ENCODE data around the gene SYT6.

The SYT6 gene

DNA sequence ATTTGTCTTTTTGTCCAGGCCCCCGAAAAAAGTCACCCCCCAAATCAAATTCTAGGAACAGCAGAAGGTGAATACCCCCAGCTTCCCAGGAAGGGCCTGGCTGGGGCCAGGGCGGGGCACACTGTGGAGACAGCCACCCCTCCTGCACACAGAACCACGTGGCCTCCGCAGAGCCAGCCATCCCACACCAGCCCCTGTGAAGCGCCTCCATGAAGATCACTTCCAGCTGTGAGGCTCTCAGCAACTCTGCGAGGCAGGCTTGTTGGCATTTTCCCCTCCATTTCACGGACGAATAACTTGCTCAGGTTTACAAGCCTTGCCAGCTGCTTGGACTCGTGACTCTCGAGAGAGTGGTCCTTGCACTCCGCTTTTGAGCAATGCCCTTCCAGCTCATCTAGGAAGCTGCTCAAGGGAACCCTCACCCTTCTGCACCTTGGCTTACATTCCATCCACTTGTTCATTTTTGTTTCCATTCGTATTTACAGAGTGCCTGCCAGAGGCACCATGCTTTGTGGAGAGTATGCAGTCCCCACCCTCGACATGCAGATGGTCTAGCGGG lies 48.2 kb downstream of the SYT6 start:
- Histone ChIP-seq H3K4me3 (ENCODE audit: low read depth, low read length) (no peak overlapping the region), H3K27me3 (ENCODE audit: insufficient read depth, low read length) (peaks cover 90% of the 10 kb centered on the region), H3K4me1 (ENCODE audit: control insufficient read depth, insufficient read depth, low read length, unreplicated experiment) (no peaks in the 10 kb centered on the region), H3K27ac (ENCODE audit: low read depth, low read length) (no peak overlapping the region), H3K36me3 (ENCODE audit: insufficient read depth, low read length) (no peaks in the 10 kb centered on the region), H2AFZ (ENCODE audit: low read length, unreplicated experiment) (no peak overlapping the region), H3K79me2 (ENCODE audit: control insufficient read depth, insufficient read depth, low read length, unreplicated experiment) (no peaks in the 10 kb centered on the region)

DNA sequence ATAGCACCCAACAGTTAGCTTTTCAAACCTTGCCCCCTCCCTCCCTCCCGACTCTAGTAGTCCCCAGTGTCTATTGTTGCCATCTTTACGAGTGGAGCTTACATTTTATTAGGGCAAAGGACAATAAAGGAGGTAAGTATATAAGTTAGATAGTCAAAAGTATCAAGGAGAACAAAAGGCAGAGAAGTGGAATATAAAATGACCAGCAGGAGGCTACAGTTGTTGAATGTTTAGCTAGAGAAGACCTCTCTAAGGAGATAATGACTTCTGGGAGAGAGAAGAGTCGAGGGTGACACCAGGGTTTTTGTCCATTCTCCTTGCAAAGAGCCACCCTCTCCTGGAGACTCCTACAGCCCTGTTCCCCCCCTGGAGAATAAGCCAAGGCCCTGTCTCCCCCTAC lies 48.7 kb downstream of the SYT6 start:
- Histone ChIP-seq H3K27ac (ENCODE audit: low read depth, low read length) (no peak overlapping the region), H3K27me3 (ENCODE audit: insufficient read depth, low read length) (peaks cover 90% of the 10 kb centered on the region), H3K4me1 (ENCODE audit: control insufficient read depth, insufficient read depth, low read length, unreplicated experiment) (no peaks in the 10 kb centered on the region), H3K4me3 (ENCODE audit: low read depth, low read length) (no peak overlapping the region), H2AFZ (ENCODE audit: low read length, unreplicated experiment) (no peak overlapping the region), H3K36me3 (ENCODE audit: insufficient read depth, low read length) (no peaks in the 10 kb centered on the region), H3K79me2 (ENCODE audit: control insufficient read depth, insufficient read depth, low read length, unreplicated experiment) (no peaks in the 10 kb centered on the region)

DNA sequence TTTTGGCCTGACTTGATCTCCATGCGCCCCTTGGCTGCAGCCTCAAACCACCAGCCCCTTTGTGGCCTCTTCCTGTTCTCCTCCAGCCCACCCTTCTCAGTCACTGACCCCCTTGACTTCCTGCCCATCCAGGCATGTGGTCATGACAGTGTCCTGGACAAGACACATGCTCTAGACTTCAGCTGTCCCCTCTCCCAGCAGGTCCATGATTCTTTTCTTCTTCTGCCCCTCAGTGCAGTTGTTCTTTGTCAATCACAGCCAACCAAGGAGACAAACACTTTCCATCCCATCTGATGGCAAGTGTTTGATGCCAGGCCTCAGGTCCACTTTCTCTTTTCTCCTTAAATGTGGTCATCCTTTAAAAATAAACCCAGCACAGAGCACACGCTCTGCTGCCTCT lies 49.7 kb downstream of the SYT6 start:
- no peak overlapping the region for H2AFZ ChIP-seq (ENCODE audit: low read length, unreplicated experiment)
- H3K27me3 ChIP-seq (ENCODE audit: insufficient read depth, low read length): peaks cover 88% of the 10 kb centered on the region
- no peak overlapping the region for H3K4me3 ChIP-seq (ENCODE audit: low read depth, low read length)
- H3K27ac ChIP-seq (ENCODE audit: low read depth, low read length): no peak overlapping the region
- no peaks in the 10 kb centered on the region for H3K4me1 ChIP-seq (ENCODE audit: control insufficient read depth, insufficient read depth, low read length, unreplicated experiment)
- H3K36me3 ChIP-seq (ENCODE audit: insufficient read depth, low read length): no peaks in the 10 kb centered on the region
- no peaks in the 10 kb centered on the region for H3K79me2 ChIP-seq (ENCODE audit: control insufficient read depth, insufficient read depth, low read length, unreplicated experiment)

DNA sequence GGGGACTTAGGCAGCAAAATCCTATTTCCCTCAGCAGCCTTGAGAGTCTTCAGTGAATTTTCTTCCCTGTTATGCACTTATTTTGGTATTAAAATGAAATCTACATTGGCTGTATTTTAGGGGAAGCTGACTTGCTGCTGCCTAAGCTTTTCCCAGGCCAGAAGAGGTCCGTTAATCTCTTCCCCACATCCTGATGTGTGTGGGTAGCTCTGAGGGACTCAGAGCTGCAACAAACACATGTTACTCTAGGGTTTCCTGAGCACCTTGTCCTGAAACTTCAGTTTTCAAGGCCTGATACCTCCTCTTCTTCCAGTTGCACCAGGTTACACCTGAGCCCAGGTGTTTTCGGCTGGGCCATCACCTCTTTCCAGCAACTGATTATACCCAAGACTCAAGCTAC lies 51.5 kb downstream of the SYT6 start:
- Histone ChIP-seq H2AFZ (ENCODE audit: low read length, unreplicated experiment) (no peak overlapping the region), H3K4me1 (ENCODE audit: control insufficient read depth, insufficient read depth, low read length, unreplicated experiment) (no peaks in the 10 kb centered on the region), H3K27ac (ENCODE audit: low read depth, low read length) (no peak overlapping the region), H3K4me3 (ENCODE audit: low read depth, low read length) (no peak overlapping the region), H3K36me3 (ENCODE audit: insufficient read depth, low read length) (no peaks in the 10 kb centered on the region), H3K79me2 (ENCODE audit: control insufficient read depth, insufficient read depth, low read length, unreplicated experiment) (no peaks in the 10 kb centered on the region), H3K27me3 (ENCODE audit: insufficient read depth, low read length) (peaks cover 92% of the 10 kb centered on the region)

DNA sequence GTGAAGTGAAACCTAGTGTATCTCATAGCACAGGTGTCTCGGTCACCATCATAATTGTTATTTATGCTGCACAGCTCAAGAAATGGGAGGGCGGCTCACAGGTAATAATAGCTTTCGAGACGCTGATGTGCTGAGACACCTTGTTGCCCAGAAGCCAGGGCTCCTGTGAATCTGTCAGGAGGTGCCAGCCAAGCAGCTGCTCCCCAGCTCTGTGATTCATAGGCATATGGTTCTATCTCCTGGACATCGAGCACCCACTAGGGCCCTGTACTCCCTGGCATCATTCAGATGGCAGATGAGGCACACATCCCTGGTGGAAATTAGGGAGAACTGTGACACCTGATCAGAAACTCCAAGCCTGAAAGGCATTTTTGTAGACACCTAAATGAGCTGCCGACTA lies 53.5 kb downstream of the SYT6 start:
- no peak overlapping the region for H2AFZ ChIP-seq (ENCODE audit: low read length, unreplicated experiment)
- H3K4me3 ChIP-seq (ENCODE audit: low read depth, low read length): no peak overlapping the region
- H3K27me3 ChIP-seq (ENCODE audit: insufficient read depth, low read length): peaks cover 87% of the 10 kb centered on the region
- no peaks in the 10 kb centered on the region for H3K79me2 ChIP-seq (ENCODE audit: control insufficient read depth, insufficient read depth, low read length, unreplicated experiment)
- no peaks in the 10 kb centered on the region for H3K36me3 ChIP-seq (ENCODE audit: insufficient read depth, low read length)
- no peaks in the 10 kb centered on the region for H3K4me1 ChIP-seq (ENCODE audit: control insufficient read depth, insufficient read depth, low read length, unreplicated experiment)
- H3K27ac ChIP-seq (ENCODE audit: low read depth, low read length): no peak overlapping the region

DNA sequence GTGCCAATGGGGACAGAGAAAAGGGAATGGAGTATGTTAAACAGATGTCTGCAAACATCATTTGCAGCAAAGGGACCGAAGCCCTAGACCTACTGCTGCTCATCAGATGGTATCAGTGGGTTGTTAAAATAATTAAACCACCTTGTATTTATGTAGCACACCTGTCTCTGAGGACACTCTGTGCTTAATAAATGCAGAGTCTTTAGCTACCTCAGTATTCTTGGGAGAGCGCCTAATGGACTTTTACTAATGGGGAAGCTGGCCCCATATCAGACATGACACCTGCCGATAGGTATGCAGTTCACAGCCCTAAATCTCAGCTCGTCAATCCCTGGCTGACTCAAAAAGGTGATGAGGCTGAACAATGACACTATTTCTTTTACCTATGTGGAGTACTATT lies 54.4 kb downstream of the SYT6 start:
- Histone ChIP-seq H3K27me3 (ENCODE audit: insufficient read depth, low read length) (peaks cover 88% of the 10 kb centered on the region), H3K4me1 (ENCODE audit: control insufficient read depth, insufficient read depth, low read length, unreplicated experiment) (no peaks in the 10 kb centered on the region), H3K36me3 (ENCODE audit: insufficient read depth, low read length) (no peaks in the 10 kb centered on the region), H3K27ac (ENCODE audit: low read depth, low read length) (no peak overlapping the region), H3K4me3 (ENCODE audit: low read depth, low read length) (no peak overlapping the region), H2AFZ (ENCODE audit: low read length, unreplicated experiment) (no peak overlapping the region), H3K79me2 (ENCODE audit: control insufficient read depth, insufficient read depth, low read length, unreplicated experiment) (no peaks in the 10 kb centered on the region)

DNA sequence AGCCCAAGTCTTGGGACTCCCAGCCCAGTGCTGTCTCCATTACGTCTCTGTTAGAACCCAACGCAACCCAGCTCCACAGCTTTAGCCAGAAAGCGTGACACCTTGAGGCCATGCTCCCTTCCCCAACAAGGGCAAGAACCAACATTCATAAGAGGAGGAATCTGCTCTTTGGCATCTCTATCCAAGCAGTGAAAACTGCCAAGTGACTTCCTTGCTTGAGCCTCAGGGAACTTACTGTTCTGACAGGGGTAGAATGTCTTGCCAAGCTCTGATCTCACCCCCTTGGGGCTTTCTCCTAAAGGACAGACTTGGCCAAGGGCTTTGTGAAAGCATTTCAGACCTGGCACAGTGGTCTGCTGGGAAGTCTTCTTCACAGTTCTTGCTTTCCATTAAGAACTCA lies 56.6 kb downstream of the SYT6 start:
- no peak overlapping the region for H2AFZ ChIP-seq (ENCODE audit: low read length, unreplicated experiment)
- no peak overlapping the region for H3K4me3 ChIP-seq (ENCODE audit: low read depth, low read length)
- no peaks in the 10 kb centered on the region for H3K79me2 ChIP-seq (ENCODE audit: control insufficient read depth, insufficient read depth, low read length, unreplicated experiment)
- H3K27ac ChIP-seq (ENCODE audit: low read depth, low read length): no peak overlapping the region
- H3K36me3 ChIP-seq (ENCODE audit: insufficient read depth, low read length): no peaks in the 10 kb centered on the region
- H3K4me1 ChIP-seq (ENCODE audit: control insufficient read depth, insufficient read depth, low read length, unreplicated experiment): no peaks in the 10 kb centered on the region
- H3K27me3 ChIP-seq (ENCODE audit: insufficient read depth, low read length): peaks cover 86% of the 10 kb centered on the region

DNA sequence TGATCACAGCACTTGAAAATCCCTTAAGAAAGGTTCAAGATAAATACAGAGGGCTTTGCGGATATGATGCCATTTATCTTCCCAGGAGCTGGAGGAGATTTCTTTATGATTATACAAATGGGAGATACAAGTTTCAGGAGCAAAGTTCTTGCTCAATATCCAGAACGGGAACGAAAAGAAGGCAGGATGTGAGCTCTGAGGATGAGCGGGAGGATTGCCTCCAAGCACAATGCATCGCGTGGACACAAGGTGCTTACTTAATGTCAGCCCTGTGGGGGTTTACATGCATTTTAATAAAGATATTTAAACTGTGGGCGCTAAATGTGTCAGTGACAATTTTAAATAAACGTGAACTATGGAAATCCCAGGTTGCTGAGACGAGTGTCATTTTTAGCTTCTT lies 59.0 kb downstream of the SYT6 start:
- H3K36me3 ChIP-seq (ENCODE audit: insufficient read depth, low read length): no peaks in the 10 kb centered on the region
- H3K27ac ChIP-seq (ENCODE audit: low read depth, low read length): no peak overlapping the region
- no peaks in the 10 kb centered on the region for H3K79me2 ChIP-seq (ENCODE audit: control insufficient read depth, insufficient read depth, low read length, unreplicated experiment)
- no peak overlapping the region for H3K4me3 ChIP-seq (ENCODE audit: low read depth, low read length)
- no peaks in the 10 kb centered on the region for H3K4me1 ChIP-seq (ENCODE audit: control insufficient read depth, insufficient read depth, low read length, unreplicated experiment)
- H2AFZ ChIP-seq (ENCODE audit: low read length, unreplicated experiment): no peak overlapping the region
- H3K27me3 ChIP-seq (ENCODE audit: insufficient read depth, low read length): peaks cover 89% of the 10 kb centered on the region

DNA sequence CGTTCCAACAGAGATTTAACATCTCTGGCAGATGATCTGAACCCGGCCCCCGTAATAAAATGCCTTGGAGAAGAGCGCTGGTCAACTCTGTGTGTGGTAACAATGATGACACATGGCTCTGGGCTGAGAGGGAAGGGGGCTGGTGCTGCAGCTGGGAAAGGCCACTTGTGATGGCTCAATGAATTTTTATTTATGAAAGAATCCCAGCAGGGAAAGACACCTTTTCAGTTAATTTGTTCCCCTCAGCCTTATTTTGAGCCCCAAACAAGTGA lies 59.4 kb downstream of the SYT6 start:
- Histone ChIP-seq H3K79me2 (ENCODE audit: control insufficient read depth, insufficient read depth, low read length, unreplicated experiment) (no peaks in the 10 kb centered on the region), H3K27me3 (ENCODE audit: insufficient read depth, low read length) (peaks cover 89% of the 10 kb centered on the region), H3K4me1 (ENCODE audit: control insufficient read depth, insufficient read depth, low read length, unreplicated experiment) (no peaks in the 10 kb centered on the region), H3K27ac (ENCODE audit: low read depth, low read length) (no peak overlapping the region), H3K4me3 (ENCODE audit: low read depth, low read length) (no peak overlapping the region), H3K36me3 (ENCODE audit: insufficient read depth, low read length) (no peaks in the 10 kb centered on the region), H2AFZ (ENCODE audit: low read length, unreplicated experiment) (no peak overlapping the region)

DNA sequence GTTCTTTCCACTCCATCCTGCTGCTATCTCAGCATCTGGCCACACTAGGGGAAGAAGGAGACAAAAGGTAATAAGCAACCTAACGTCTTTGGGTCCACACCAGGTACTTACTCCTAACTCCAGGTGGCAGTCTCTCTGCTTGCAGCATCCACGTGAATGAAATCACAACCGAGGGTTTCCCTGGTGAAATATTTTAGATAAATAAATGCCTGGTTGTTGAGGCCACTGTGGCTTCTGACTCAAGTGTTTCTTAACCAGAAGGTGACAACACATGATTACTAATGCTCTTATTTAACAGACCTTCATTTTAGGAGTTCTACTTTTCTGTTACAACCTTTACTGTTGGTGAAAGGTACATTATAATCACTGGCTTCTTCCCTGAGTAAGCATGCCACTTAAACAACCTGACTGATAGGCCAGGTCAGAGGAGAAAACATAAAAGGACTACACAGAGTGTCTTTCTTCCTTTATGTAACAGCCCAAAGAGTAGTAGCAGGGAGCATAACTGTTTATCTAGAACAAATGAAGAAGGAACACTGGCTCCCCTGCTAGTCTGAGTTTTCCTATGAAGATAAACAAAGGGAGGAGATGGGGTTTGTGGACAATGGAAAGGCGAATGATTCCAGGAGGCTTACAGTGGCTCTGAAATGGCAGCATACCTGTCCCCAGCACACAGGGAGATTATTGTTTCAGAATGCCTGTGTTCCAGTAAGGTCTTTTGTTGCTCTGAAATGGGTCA lies 59.9 kb downstream of the SYT6 start:
- H3K27me3 ChIP-seq (ENCODE audit: insufficient read depth, low read length): peaks cover 89% of the 10 kb centered on the region
- no peak overlapping the region for H3K4me3 ChIP-seq (ENCODE audit: low read depth, low read length)
- no peak overlapping the region for H3K27ac ChIP-seq (ENCODE audit: low read depth, low read length)
- no peaks in the 10 kb centered on the region for H3K36me3 ChIP-seq (ENCODE audit: insufficient read depth, low read length)
- H3K79me2 ChIP-seq (ENCODE audit: control insufficient read depth, insufficient read depth, low read length, unreplicated experiment): no peaks in the 10 kb centered on the region
- no peak overlapping the region for H2AFZ ChIP-seq (ENCODE audit: low read length, unreplicated experiment)
- H3K4me1 ChIP-seq (ENCODE audit: control insufficient read depth, insufficient read depth, low read length, unreplicated experiment): no peaks in the 10 kb centered on the region

DNA sequence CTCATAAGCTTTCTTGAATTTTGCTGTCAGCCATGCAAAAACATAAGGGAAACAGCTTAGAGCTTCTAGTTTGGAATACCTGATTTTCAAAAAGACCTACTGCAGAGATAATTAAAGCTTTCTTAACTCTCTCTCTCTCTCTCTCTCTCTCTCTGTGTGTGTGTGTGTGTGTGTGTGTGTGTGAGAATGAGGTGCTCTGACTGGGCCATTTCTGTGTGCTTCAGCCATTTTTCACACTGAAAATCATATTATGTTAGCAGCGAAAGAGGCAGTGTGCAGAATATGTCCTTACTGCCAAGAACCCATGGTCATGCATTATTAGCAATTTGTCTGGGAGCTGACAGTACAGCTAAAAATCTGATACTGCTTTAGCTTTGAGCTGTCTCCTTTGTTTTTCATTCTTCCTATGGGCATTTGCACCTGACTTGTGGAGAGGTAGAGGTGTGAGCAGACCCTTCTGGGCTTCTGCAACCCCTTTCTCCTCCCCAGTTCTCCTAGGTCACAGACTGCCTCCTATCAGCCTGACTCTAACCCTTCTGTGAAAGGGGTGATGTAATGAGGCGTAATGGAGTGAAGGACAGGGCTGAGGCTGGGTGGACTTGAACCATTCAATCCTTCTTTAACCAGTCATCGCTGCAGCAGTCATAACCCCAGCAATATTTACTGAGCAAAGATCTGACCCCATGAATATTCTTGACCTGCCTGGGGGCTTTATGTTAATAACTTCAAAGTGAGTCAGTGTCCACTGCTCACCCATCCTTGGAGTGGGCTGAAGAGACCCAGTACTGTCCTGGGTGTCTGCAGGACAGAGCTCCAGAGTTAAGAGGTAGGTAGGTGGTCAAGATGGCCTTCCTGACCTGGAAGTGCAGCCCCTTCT lies 61.2 kb downstream of the SYT6 start:
- no peak overlapping the region for H3K4me3 ChIP-seq (ENCODE audit: low read depth, low read length)
- no peak overlapping the region for H2AFZ ChIP-seq (ENCODE audit: low read length, unreplicated experiment)
- H3K36me3 ChIP-seq (ENCODE audit: insufficient read depth, low read length): no peaks in the 10 kb centered on the region
- H3K4me1 ChIP-seq (ENCODE audit: control insufficient read depth, insufficient read depth, low read length, unreplicated experiment): no peaks in the 10 kb centered on the region
- peaks cover 89% of the 10 kb centered on the region for H3K27me3 ChIP-seq (ENCODE audit: insufficient read depth, low read length)
- H3K79me2 ChIP-seq (ENCODE audit: control insufficient read depth, insufficient read depth, low read length, unreplicated experiment): no peaks in the 10 kb centered on the region
- H3K27ac ChIP-seq (ENCODE audit: low read depth, low read length): no peak overlapping the region

Measured in ACC112 (cell line).